Left hindlimb (tissue), 1 donor: ENCODE measurements around the gene PGC.
"Not testable (repeated sequence)": the region's sequence is repeated elsewhere in the genome, so short reads cannot be mapped to it uniquely, and the experiment has no call there.

Experiments used
- DNase-seq: peaks from one replicate; pipeline ENCODE4 v3.0.0-alpha.2; 2018

PGC gene

GRCh38 chr6:41774841-41775240 lies 27.6 kb upstream of the PGC start:
- no peak for DNase-seq

- no peak for DNase-seq
Observed at GRCh38 chr6:41771058-41771983, 24.1 kb upstream of the PGC start.

GRCh38 chr6:41770381-41771057 lies 23.3 kb upstream of the PGC start:
- DNase-seq = no peak

GRCh38 chr6:41769376-41769775 lies 22.2 kb upstream of the PGC start:
- DNase-seq = no peak

- DNase-seq = no peak
Observed at GRCh38 chr6:41768545-41769308, 21.5 kb upstream of the PGC start.

GRCh38 chr6:41767112-41767833 lies 20.1 kb upstream of the PGC start:
- DNase-seq = no peak

- not testable (repeated sequence) for DNase-seq
Observed at GRCh38 chr6:41766043-41766664, 19.0 kb upstream of the PGC start.

GRCh38 chr6:41763470-41763869 lies 16.3 kb upstream of the PGC start:
- DNase-seq = no peak

- peak; percentile 18 for DNase-seq
Observed at GRCh38 chr6:41759905-41760579, 12.8 kb upstream of the PGC start.

- peak; percentile 16 for DNase-seq
Observed at GRCh38 chr6:41759106-41759904, 12.1 kb upstream of the PGC start.

- DNase-seq = no peak
Observed at GRCh38 chr6:41758641-41759035, 11.4 kb upstream of the PGC start.

- DNase-seq = no peak
Observed at GRCh38 chr6:41757931-41758640, 10.9 kb upstream of the PGC start.

- DNase-seq = no peak
Observed at GRCh38 chr6:41757271-41757670, 10.1 kb upstream of the PGC start.

GRCh38 chr6:41756354-41756753 lies 9.2 kb upstream of the PGC start:
- peak; percentile 24 for DNase-seq

GRCh38 chr6:41755895-41756294 lies 8.7 kb upstream of the PGC start:
- no peak for DNase-seq

GRCh38 chr6:41750374-41750773 lies 3.2 kb upstream of the PGC start:
- DNase-seq = no peak

GRCh38 chr6:41748542-41748941 lies 1.3 kb upstream of the PGC start:
- no peak for DNase-seq

GRCh38 chr6:41748102-41748477 lies 893 bp upstream of the PGC start:
- peak; percentile 6 for DNase-seq

- DNase-seq = no peak
Observed at GRCh38 chr6:41746107-41746506, 1.1 kb downstream of the PGC start.

- DNase-seq = peak; percentile 3
Observed at GRCh38 chr6:41744236-41744787, 2.9 kb downstream of the PGC start.
